ENCODE measurements around the gene BLOC1S3.

DNA sequence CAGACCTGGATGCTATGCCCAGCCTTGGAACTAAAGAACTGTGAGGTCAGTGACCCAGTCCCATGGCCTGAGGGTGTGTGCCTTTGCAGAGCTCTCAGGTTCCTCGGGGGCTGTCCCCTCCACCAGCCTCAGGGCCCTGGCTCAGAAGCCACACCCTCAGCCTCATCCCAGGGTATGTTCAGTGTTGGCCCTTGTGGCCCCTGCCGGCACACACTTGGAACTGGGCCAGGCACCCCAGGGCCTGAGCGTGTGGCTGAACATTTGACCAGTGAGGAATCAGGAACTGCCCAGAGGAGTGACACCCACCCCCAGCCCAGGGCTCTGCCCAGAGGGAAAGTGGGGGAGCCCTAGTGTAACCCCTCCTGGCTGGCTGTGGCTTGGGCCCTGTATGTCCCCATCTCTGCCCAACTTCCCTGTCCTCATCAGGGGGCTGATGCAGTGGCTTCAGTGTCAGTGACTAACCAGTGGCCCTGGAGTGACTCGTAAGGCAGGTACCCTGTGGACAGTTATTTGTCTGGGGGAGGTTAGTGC, 27.8 kb upstream of the BLOC1S3 start:
- no peak for TF ChIP-seq CTCF (IDR thresholded peaks at IDR 0.05; ENCODE audit: low read depth, low read length)
- TF ChIP-seq EZH2phosphoT487 (IDR thresholded peaks at IDR 0.05; ENCODE audit: low read depth) = no peak

Measured in OCI-LY3 (cell line).